K562 (cell line): ENCODE data around the gene NEURL1B. TPM values are rescaled to one million over a fixed set of nuclear protein-coding genes. Genes with fewer than 3 reads are reported as not detected.

Experiments used
- ATAC-seq: fragments of 200-7000 bp; cut with Tn5 transposase; 3 replicates; pipeline ENCODE4 v1.9.1; 2020; ENCODE audit warnings: moderate library complexity
- BruUV-seq: library from RNA; stranded (reverse); fragments of 400-500 nt; replicated peaks from 2 replicates; lab custom pipeline; 2021; lab: Mats Ljungman, UMichigan
- CTCF ChIA-PET: fragments of 300-600 bp; formaldehyde crosslinking; extraction: SDS; loops from one replicate; lab custom pipeline; 2021; ENCODE audit warnings: low intra/inter-chr PET ratio; lab: Yijun Ruan, JAX
- POLR2A ChIA-PET: fragments of 300-600, 350-650 bp; sonication (Branson Sonifier 250); formaldehyde crosslinking; extraction: SDS; loops from one replicate; lab custom pipeline; 2021; ENCODE audit warnings: antibody characterized with exemption, inconsistent platforms; lab: Yijun Ruan, JAX
- DNase-seq, 4 experiments: peaks; one replicate each; pipeline versions ENCODE4 v3.0.0 to v3.0.0-alpha.2; 2011 to 2018; ENCODE audit warnings: low spot score in 3 of 4, mixed read lengths in 3 of 4; ENCODE audit errors: extremely low read depth in 1 of 4
- FAIRE-seq: peaks from 2 replicates; lab custom pipeline; 2011; peaks lifted over from hg19 to GRCh38; lab: Jason Lieb, UNC
- H2AFZ ChIP-seq: 2 replicates; pipeline ENCODE4 v1.6.0; 2011; ENCODE audit warnings: low read depth, low read length, control low read depth, inconsistent platforms
- H3K27ac ChIP-seq: fragments of 200-600 bp; 3 replicates; pipeline ENCODE4 v1.8.0; 2011; ENCODE audit warnings: low read depth, mild to moderate bottlenecking, control low read depth, inconsistent platforms, low read length, moderate library complexity, mixed read lengths; ENCODE audit errors: extremely low read depth
- H3K27me3 ChIP-seq, 2 experiments: fragments of 300-600 bp in 1 of 2; 2 replicates in 1 of 2; 3 replicates in 1 of 2; pipeline versions ENCODE4 v1.6.0 to v1.8.0; 2011; ENCODE audit warnings: inconsistent platforms in 2 of 2, low read length in 2 of 2, mild to moderate bottlenecking in 1 of 2, mixed read lengths in 1 of 2, moderate library complexity in 1 of 2; ENCODE audit not compliant: control insufficient read depth in 2 of 2, insufficient read depth in 2 of 2
- H3K36me3 ChIP-seq: fragments of 300-600 bp; 3 replicates; pipeline ENCODE4 v1.8.0; 2011; ENCODE audit warnings: mild to moderate bottlenecking, low read length, inconsistent platforms; ENCODE audit not compliant: control insufficient read depth, insufficient read depth
- H3K4me1 ChIP-seq, 2 experiments: fragments of 200-600 bp in 1 of 2; replicated peaks in 1 of 2; 2 replicates in 1 of 2; 3 replicates in 1 of 2; pipeline versions ENCODE4 v1.5.1 to v1.8.0; 2011; ENCODE audit warnings: inconsistent platforms in 2 of 2, low read length in 2 of 2, mild to moderate bottlenecking in 1 of 2, mixed read lengths in 1 of 2, moderate library complexity in 1 of 2; ENCODE audit not compliant: control insufficient read depth in 2 of 2, insufficient read depth in 2 of 2
- H3K4me2 ChIP-seq: 2 replicates; pipeline ENCODE4 v1.6.1; 2011; ENCODE audit warnings: low read length, control low read depth, inconsistent platforms, mixed read lengths; ENCODE audit not compliant: insufficient read depth
- H3K4me3 ChIP-seq: fragments of 200-600 bp; sonication (generic), shearing (Covaris generic); 2 replicates; pipeline ENCODE4 v1.5.1; 2016; ENCODE audit warnings: control low read depth, inconsistent platforms
- H3K79me2 ChIP-seq: fragments of 200-600 bp; 3 replicates; pipeline ENCODE4 v1.8.0; 2011; ENCODE audit warnings: low read length, inconsistent platforms; ENCODE audit not compliant: control insufficient read depth, insufficient read depth
- H3K9ac ChIP-seq, 2 experiments: 2 replicates each; pipeline versions ENCODE4 v1.6.0 to v1.6.1; 2011; ENCODE audit warnings: low read depth in 2 of 2, low read length in 2 of 2, control low read depth in 1 of 2, inconsistent platforms in 1 of 2, mild to moderate bottlenecking in 1 of 2, mixed read lengths in 1 of 2; ENCODE audit not compliant: insufficient read depth in 1 of 2
- H3K9me1 ChIP-seq: one replicate; pipeline ENCODE4 v1.6.0; 2011; ENCODE audit warnings: inconsistent platforms, mild to moderate bottlenecking, low read length, moderate library complexity; ENCODE audit not compliant: control insufficient read depth, insufficient read depth
- H3K9me3 ChIP-seq: replicated peaks from 2 replicates; pipeline ENCODE4 v1.5.1; 2011; ENCODE audit warnings: low read depth, low read length, inconsistent platforms; ENCODE audit not compliant: control insufficient read depth, insufficient read depth
- H4K20me1 ChIP-seq: replicated peaks from 2 replicates; pipeline ENCODE4 v1.6.1; 2011; ENCODE audit warnings: low read length, inconsistent platforms, mixed read lengths; ENCODE audit not compliant: control insufficient read depth, insufficient read depth
- ARID2 ChIP-seq: fragments of 450-650 bp; IDR thresholded peaks from 2 replicates; pipeline ENCODE4 v1.6.1; 2017; ENCODE audit warnings: antibody characterized with exemption, mild to moderate bottlenecking
- ARNT ChIP-seq, 2 experiments: fragments of 450-650 bp; IDR thresholded peaks; 2 replicates each; pipeline ENCODE4 v1.6.1; 2016; ENCODE audit warnings: mild to moderate bottlenecking in 1 of 2
- ETV6 ChIP-seq, 3 experiments: fragments of 150-350 bp in 1 of 3; sonication (generic) in 1 of 3; formaldehyde crosslinking in 1 of 3; IDR thresholded peaks; 2 replicates each; pipeline versions ENCODE4 v1.6.1 to v1.8.0; 2014 to 2022; ENCODE audit warnings: borderline replicate concordance in 2 of 3, low read depth in 2 of 3, antibody characterized with exemption in 1 of 3, low read length in 1 of 3, mild to moderate bottlenecking in 1 of 3, missing genetic modification reagents in 1 of 3
- WGBS: fragments of 100-300 bp; shearing (Covaris generic); methylation state at CpG from one replicate; pipeline ENCODE4 v1.1.6; 2016; ENCODE audit warnings: low coverage, mixed read lengths; ENCODE audit not compliant: insufficient coverage; ENCODE audit errors: missing lambda C conversion rate; 5-methylcytosine and 5-hydroxymethylcytosine counted together
- in situ Hi-C: fragments of 300-500 bp; cut with MboI; formaldehyde crosslinking; loops from 4 replicates; pipeline ENCODE4 v1.15.0; 2018; ENCODE audit warnings: inconsistent platforms, mixed read lengths
- intact Hi-C: fragments of 100-400 bp; cut with micrococcal nuclease; formaldehyde crosslinking; loops from 2 replicates; pipeline ENCODE4 v1.14.2; 2022
- polyA plus RNA-seq, 8 experiments: library from polyadenylated mRNA; depleted of rRNA in 4 of 8; stranded (reverse) in 5 of 8; unstranded in 3 of 8; fragments of >200 nt; fragmentation: Nextera tagmentation in 2 of 8; fragmentation: Illumina TruSeq in 1 of 8; extraction: Ambion mirVana in 2 of 8; extraction: Trizol in 1 of 8; gene quantifications; 2 replicates each; pipeline versions ENCODE4 v1.2.1 to v1.2.3, GENCODE V29; 2011 to 2014; ENCODE audit warnings: inconsistent platforms in 1 of 8, missing spikeins in 1 of 8
- total RNA-seq, 7 experiments: library from RNA; depleted of rRNA in 6 of 7; stranded (reverse); fragments of >200 nt in 6 of 7; fragmentation: Illumina TruSeq in 2 of 7; extraction: Trizol in 2 of 7; gene quantifications; 2 replicates each; pipeline versions ENCODE4 v1.2.1 to v1.2.3, GENCODE V29; 2011 to 2021; ENCODE audit warnings: low replicate concordance in 1 of 7

NEURL1B gene
- total and polyA plus RNA-seq, 9 of the 15 experiments (the other 6 are each of a cell fraction or from before 2014, with no cell fraction given), result 0.04 TPM; not detected in 8

- H3K27ac ChIP-seq, result no peak overlapping the region
- TF ChIP-seq ETV6 (IDR thresholded peaks at IDR 0.05; ENCODE audit: borderline replicate concordance in 1 of 2, low read depth in 2 of 2, low read length in 1 of 2), result no peak
- no peak for TF ChIP-seq ETV6 (CRISPR knock-in tag; IDR thresholded peaks at IDR 0.05; ENCODE audit: borderline replicate concordance)
- TF ChIP-seq ARNT (IDR thresholded peaks at IDR 0.05), result no peak
- TF ChIP-seq ARID2, result no peak
Observed at GRCh38 chr5:172687940-172688339, 46.9 kb downstream of the NEURL1B start.

More at GRCh38 chr5:172687940-172688339, 46.9 kb downstream of the NEURL1B start:
- Histone ChIP-seq H3K9me3 (no peaks in the 10 kb centered on the region), H3K27me3 (peaks cover 32 to 68% of the 10 kb centered on the region in 2 experiments; a peak in 4 of 5 replicates), H3K9ac (no peak overlapping the region), H3K4me2 (no peak overlapping the region), H3K36me3 (no peaks in the 10 kb centered on the region), H3K4me3 (no peak overlapping the region), H3K79me2 (no peaks in the 10 kb centered on the region), H3K9me1 (no peaks in the 10 kb centered on the region), H2AFZ (no peak overlapping the region), H3K4me1 (peaks cover 0 to 10% of the 10 kb centered on the region in 2 experiments; a peak in 1 of 5 replicates), H4K20me1 (no peaks in the 10 kb centered on the region)
- POLR2A ChIA-PET, result interaction anchor here (0.7 to 0.9 kb wide), 2 partner anchors 8 to 251 kb away, joined by 3 read pairs; no protein-coding TSS in a partner anchor
- FAIRE-seq, result no peak
- DNase-seq, result no peak
- ATAC-seq, result no peak
- intact Hi-C loops (no loop called here), in situ Hi-C loops (no loop called here)
- CTCF ChIA-PET, result no interaction called here
- no TSS peak for BruUV-seq
- 0% methylated on average over 4 of the region's 4 CpGs for WGBS
